Measurements from ENCODE around the gene TBC1D3G.
"Not testable (repeated sequence)": the region's sequence is repeated elsewhere in the genome, so short reads cannot be mapped to it uniquely, and the experiment has no call there.

DNA sequence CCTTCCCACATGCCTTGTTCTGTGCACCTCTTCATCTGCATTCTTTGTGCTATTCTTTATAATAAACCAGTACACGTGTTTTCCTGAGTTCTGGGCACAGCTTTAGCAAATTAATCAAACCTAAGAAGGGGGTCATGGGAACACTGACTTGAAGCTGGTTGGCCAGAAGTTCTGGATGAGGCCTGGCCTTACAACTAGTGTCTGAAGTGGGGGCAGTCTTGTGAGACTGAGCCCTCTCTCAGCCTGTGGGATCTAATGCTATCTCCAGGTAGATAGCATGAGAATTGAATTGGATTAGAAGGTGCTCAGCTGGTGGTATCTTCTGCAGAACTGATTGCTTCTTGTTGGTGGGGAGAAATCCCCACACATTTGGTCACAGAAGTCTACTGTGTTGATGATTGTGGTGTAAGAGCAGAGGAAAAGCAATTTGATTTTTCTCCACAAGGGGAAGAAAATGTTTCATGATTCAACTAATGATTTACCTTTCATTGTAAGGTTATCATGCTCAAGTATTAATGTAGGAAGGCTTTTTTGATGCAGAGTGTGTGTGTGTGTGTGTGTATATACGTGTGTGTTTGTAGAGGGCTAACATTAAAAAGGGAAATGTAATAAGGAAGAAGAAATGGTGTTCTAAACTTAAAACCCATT is 33.6 kb upstream of the TBC1D3G start:
- TF ChIP-seq SMAD1 (IDR thresholded peaks at IDR 0.05; ENCODE audit: low read depth, low read length, partially characterized antibody); GABPB2 (CRISPR knock-in tag; conservative IDR thresholded peaks at IDR 0.05); BHLHE40 (IDR thresholded peaks at IDR 0.05; ENCODE audit: low read length); PRMT5 (CRISPR knock-in tag; IDR thresholded peaks at IDR 0.05); ZFP36 (IDR thresholded peaks at IDR 0.05; ENCODE audit: low read depth, low read length, partially characterized antibody); EP300 (IDR thresholded peaks at IDR 0.05; ENCODE audit: low read length); WHSC1 (IDR thresholded peaks at IDR 0.05; ENCODE audit: low read length); RFX5 (IDR thresholded peaks at IDR 0.05; ENCODE audit: low read depth, low read length); TAF1 (IDR thresholded peaks at IDR 0.05; ENCODE audit: control insufficient read depth, extremely low read depth, insufficient read depth, low read length, severe bottlenecking); SAP30 (IDR thresholded peaks at IDR 0.05; ENCODE audit: borderline replicate concordance, insufficient read depth, low read depth, low read length, poor library complexity, severe bottlenecking); SMAD3 (CRISPR knock-in tag; conservative IDR thresholded peaks at IDR 0.05): not testable (repeated sequence)
- TF ChIP-seq, protein P1, sequence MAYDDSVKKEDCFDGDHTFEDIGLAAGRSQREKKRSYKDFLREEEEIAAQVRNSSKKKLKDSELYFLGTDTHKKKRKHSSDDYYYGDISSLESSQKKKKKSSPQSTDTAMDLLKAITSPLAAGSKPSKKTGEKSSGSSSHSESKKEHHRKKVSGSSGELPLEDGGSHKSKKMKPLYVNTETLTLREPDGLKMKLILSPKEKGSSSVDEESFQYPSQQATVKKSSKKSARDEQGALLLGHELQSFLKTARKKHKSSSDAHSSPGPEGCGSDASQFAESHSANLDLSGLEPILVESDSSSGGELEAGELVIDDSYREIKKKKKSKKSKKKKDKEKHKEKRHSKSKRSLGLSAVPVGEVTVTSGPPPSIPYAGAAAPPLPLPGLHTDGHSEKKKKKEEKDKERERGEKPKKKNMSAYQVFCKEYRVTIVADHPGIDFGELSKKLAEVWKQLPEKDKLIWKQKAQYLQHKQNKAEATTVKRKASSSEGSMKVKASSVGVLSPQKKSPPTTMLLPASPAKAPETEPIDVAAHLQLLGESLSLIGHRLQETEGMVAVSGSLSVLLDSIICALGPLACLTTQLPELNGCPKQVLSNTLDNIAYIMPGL (CRISPR knock-in tag; IDR thresholded peaks at IDR 0.05) = not testable (repeated sequence)
- TF ChIP-seq, protein P2, sequence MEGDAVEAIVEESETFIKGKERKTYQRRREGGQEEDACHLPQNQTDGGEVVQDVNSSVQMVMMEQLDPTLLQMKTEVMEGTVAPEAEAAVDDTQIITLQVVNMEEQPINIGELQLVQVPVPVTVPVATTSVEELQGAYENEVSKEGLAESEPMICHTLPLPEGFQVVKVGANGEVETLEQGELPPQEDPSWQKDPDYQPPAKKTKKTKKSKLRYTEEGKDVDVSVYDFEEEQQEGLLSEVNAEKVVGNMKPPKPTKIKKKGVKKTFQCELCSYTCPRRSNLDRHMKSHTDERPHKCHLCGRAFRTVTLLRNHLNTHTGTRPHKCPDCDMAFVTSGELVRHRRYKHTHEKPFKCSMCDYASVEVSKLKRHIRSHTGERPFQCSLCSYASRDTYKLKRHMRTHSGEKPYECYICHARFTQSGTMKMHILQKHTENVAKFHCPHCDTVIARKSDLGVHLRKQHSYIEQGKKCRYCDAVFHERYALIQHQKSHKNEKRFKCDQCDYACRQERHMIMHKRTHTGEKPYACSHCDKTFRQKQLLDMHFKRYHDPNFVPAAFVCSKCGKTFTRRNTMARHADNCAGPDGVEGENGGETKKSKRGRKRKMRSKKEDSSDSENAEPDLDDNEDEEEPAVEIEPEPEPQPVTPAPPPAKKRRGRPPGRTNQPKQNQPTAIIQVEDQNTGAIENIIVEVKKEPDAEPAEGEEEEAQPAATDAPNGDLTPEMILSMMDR (IDR thresholded peaks at IDR 0.05 in 2 of 3, conservative IDR thresholded peaks at IDR 0.05 in 1 of 3; ENCODE audit: insufficient read depth in 2 of 3, low read depth in 1 of 3, low read length in 3 of 3) = not testable (repeated sequence)
- TF ChIP-seq, protein P3, sequence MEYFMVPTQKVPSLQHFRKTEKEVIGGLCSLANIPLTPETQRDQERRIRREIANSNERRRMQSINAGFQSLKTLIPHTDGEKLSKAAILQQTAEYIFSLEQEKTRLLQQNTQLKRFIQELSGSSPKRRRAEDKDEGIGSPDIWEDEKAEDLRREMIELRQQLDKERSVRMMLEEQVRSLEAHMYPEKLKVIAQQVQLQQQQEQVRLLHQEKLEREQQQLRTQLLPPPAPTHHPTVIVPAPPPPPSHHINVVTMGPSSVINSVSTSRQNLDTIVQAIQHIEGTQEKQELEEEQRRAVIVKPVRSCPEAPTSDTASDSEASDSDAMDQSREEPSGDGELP (CRISPR knock-in tag; IDR thresholded peaks at IDR 0.05; ENCODE audit: borderline replicate concordance) = not testable (repeated sequence)

All from K562 (cell line).